ENCODE results near the gene ANAPC1. TPM values are rescaled to one million over a fixed set of nuclear protein-coding genes. Genes with fewer than 3 reads are reported as not detected.
"Not testable (repeated sequence)": the region's sequence is repeated elsewhere in the genome, so short reads cannot be mapped to it uniquely, and the experiment has no call there.

The ANAPC1 gene
- total and polyA plus RNA-seq, 10 of the 15 experiments (the other 5 are each of a cell fraction or from before 2014, with no cell fraction given): 10.0 to 108 (median 53.6) TPM

DNA sequence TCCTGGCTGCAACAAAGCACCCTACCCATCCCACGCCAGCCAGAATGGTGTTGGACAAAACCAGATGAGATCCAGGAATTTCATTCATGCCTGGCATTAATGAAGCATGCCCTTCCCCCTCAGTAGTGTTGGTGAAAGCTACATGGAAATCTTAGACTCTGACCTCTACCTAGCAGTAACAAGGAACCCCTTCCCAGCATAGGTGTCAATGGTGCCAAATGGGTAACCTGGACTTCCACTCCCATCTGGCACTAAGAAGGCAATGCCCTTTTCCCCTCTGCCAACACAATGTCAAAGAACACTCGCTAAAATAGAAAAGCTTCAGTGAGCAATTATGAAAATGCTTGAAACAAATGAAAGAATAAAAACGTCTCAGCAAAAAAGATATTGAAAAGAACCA, 131.5 kb downstream of the ANAPC1 start:
- FAIRE-seq; H3K79me2 ChIP-seq (ENCODE audit: control insufficient read depth, insufficient read depth, low read length); H4K20me1 ChIP-seq (ENCODE audit: control insufficient read depth, insufficient read depth); SMC1A ChIA-PET (ENCODE audit: uncharacterized antibody, unreplicated experiment); H3K9ac ChIP-seq (ENCODE audit: control insufficient read depth, insufficient read depth, low read length); H3K4me3 ChIP-seq; CTCF ChIA-PET; H3K4me1 ChIP-seq (ENCODE audit: control insufficient read depth, insufficient read depth, low read length); H3K27me3 ChIP-seq (replicated peaks in 1 of 2; ENCODE audit: control insufficient read depth in 2 of 2, insufficient read depth in 2 of 2, low read length in 1 of 2); BruUV-seq (replicated peaks); in situ Hi-C loops (cut with MboI); H2AFZ ChIP-seq (ENCODE audit: control insufficient read depth, low read depth, low read length); H3K27ac ChIP-seq (ENCODE audit: control insufficient read depth, insufficient read depth); DNase-seq (ENCODE audit: low read depth, low spot score); H3K4me2 ChIP-seq (ENCODE audit: control insufficient read depth, insufficient read depth); RAD21 ChIA-PET (ENCODE audit: unreplicated experiment); H3K9me3 ChIP-seq (replicated peaks; ENCODE audit: control insufficient read depth, insufficient read depth, low read length); intact Hi-C loops (cut with micrococcal nuclease; ENCODE audit: unreplicated experiment); POLR2A ChIA-PET; H3K36me3 ChIP-seq (ENCODE audit: control insufficient read depth in 2 of 2, insufficient read depth in 2 of 2, low read length in 1 of 2); ATAC-seq: not testable (repeated sequence)
- 61% methylated on average over 2 of the region's 3 CpGs for WGBS (ENCODE audit: insufficient coverage, insufficient replicate concordance, low lambda C conversion rate, missing lambda C conversion rate)

DNA sequence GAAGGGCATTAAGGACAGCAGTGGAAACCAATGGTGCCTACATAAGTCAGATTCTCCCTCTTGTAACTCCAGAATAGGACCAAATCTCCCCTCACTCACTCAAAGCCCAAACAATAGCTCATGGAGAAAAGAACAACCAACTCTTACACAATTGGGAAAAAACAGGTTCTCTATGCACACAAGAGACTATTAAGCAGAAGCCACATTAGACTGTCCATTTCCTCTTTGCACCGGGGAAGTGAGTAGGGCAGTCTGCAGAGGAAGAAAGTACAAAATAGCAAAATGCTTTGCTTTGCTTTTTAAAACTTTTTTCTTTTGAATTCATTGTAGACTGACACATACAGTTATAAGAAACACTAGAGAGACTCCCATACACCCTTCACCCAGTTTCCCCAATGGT, 133.4 kb downstream of the ANAPC1 start:
- CTCF ChIA-PET; H3K27ac ChIP-seq (ENCODE audit: control insufficient read depth, insufficient read depth); RAD21 ChIA-PET (ENCODE audit: unreplicated experiment); H4K20me1 ChIP-seq (ENCODE audit: control insufficient read depth, insufficient read depth); H3K79me2 ChIP-seq (ENCODE audit: control insufficient read depth, insufficient read depth, low read length); DNase-seq (ENCODE audit: low read depth, low spot score); H3K4me3 ChIP-seq; H3K9ac ChIP-seq (ENCODE audit: control insufficient read depth, insufficient read depth, low read length); in situ Hi-C loops (cut with MboI); H3K4me2 ChIP-seq (ENCODE audit: control insufficient read depth, insufficient read depth); ATAC-seq; FAIRE-seq; SMC1A ChIA-PET (ENCODE audit: uncharacterized antibody, unreplicated experiment); H2AFZ ChIP-seq (ENCODE audit: control insufficient read depth, low read depth, low read length); BruUV-seq (replicated peaks); H3K9me3 ChIP-seq (replicated peaks; ENCODE audit: control insufficient read depth, insufficient read depth, low read length); H3K27me3 ChIP-seq (replicated peaks in 1 of 2; ENCODE audit: control insufficient read depth in 2 of 2, insufficient read depth in 2 of 2, low read length in 1 of 2); H3K4me1 ChIP-seq (ENCODE audit: control insufficient read depth, insufficient read depth, low read length); intact Hi-C loops (cut with micrococcal nuclease; ENCODE audit: unreplicated experiment); H3K36me3 ChIP-seq (ENCODE audit: control insufficient read depth in 2 of 2, insufficient read depth in 2 of 2, low read length in 1 of 2); POLR2A ChIA-PET: not testable (repeated sequence)
- 78% methylated on average over 1 of the region's 1 CpG for WGBS (ENCODE audit: insufficient coverage, insufficient replicate concordance, low lambda C conversion rate, missing lambda C conversion rate)

DNA sequence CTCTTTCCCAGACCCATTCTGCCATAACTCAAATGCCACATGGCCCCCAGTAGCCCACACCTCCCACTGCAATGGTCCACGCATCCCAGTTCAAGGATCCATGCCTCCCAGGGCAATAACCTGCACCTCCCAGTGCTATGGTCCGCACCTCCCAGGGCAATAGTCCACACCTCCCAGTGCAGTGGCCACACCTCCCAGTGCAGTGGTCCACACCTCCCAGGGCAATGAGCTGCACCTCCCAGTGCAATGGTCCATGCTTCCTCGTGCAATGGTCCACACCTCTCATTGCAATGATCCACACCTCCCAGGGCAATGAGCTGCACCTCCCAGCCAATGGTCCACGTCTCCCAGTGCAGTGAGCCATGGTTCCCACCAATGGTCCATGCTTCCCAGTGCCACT, 135.6 kb downstream of the ANAPC1 start:
- H3K79me2 ChIP-seq (ENCODE audit: control insufficient read depth, insufficient read depth, low read length); H3K9me3 ChIP-seq (replicated peaks; ENCODE audit: control insufficient read depth, insufficient read depth, low read length); SMC1A ChIA-PET (ENCODE audit: uncharacterized antibody, unreplicated experiment); ATAC-seq; H3K4me2 ChIP-seq (ENCODE audit: control insufficient read depth, insufficient read depth); FAIRE-seq; H3K4me1 ChIP-seq (ENCODE audit: control insufficient read depth, insufficient read depth, low read length); DNase-seq (ENCODE audit: low read depth, low spot score); in situ Hi-C loops (cut with MboI); H4K20me1 ChIP-seq (ENCODE audit: control insufficient read depth, insufficient read depth); H3K27me3 ChIP-seq (replicated peaks in 1 of 2; ENCODE audit: control insufficient read depth in 2 of 2, insufficient read depth in 2 of 2, low read length in 1 of 2); BruUV-seq (replicated peaks); POLR2A ChIA-PET; RAD21 ChIA-PET (ENCODE audit: unreplicated experiment); H3K27ac ChIP-seq (ENCODE audit: control insufficient read depth, insufficient read depth); H3K4me3 ChIP-seq; intact Hi-C loops (cut with micrococcal nuclease; ENCODE audit: unreplicated experiment); H2AFZ ChIP-seq (ENCODE audit: control insufficient read depth, low read depth, low read length); H3K36me3 ChIP-seq (ENCODE audit: control insufficient read depth in 2 of 2, insufficient read depth in 2 of 2, low read length in 1 of 2); H3K9ac ChIP-seq (ENCODE audit: control insufficient read depth, insufficient read depth, low read length); CTCF ChIA-PET: not testable (repeated sequence)
- 58% methylated on average over 2 of the region's 4 CpGs for WGBS (ENCODE audit: insufficient coverage, insufficient replicate concordance, low lambda C conversion rate, missing lambda C conversion rate)

Measured in GM12878 (cell line).